ENCODE results near the gene RCAN2. TPM values are rescaled to one million over a fixed set of nuclear protein-coding genes. Genes with fewer than 3 reads are reported as not detected.

Gene RCAN2
- total RNA-seq, 1 experiment from 2014 or later, result 0.44 TPM

DNA sequence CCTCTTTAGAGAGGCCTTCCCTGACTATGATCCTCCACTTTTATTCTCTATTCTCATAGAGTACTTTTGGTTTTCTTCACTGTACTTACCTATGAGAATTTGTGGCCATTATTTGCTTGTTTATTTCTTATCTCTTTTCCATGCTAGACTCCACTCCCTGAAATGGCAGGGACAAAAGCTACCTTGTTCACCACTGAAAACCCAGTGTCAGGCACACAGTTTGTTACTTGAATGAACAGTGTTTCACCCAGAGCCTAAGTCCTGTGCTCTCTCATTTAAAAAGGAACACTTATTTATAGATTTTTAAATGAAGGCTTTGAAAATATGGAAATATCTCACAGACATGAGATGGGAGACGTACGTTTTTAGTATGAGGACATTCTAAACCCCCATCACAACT lies 272.8 kb downstream of the RCAN2 start:
- POLR2A ChIA-PET (ENCODE audit: unreplicated experiment), result no interaction called here
- H3K79me2 ChIP-seq (ENCODE audit: low read depth), result no peaks in the 10 kb centered on the region
- H2AFZ ChIP-seq, result no peak overlapping the region
- no peak for DNase-seq
- intact Hi-C loops (cut with micrococcal nuclease; ENCODE audit: unreplicated experiment), result no loop called here
- no peaks in the 10 kb centered on the region for H4K20me1 ChIP-seq (ENCODE audit: insufficient read depth)
- H3K9me3 ChIP-seq (ENCODE audit: insufficient read depth, low read depth), result no peaks in the 10 kb centered on the region
- H3K36me3 ChIP-seq (ENCODE audit: low read depth), result no peaks in the 10 kb centered on the region
- no peak overlapping the region for H3K4me3 ChIP-seq
- no peak overlapping the region for H3K27ac ChIP-seq
- H3K9me2 ChIP-seq (ENCODE audit: insufficient read depth), result no peaks in the 10 kb centered on the region; the same call in 1 of the 2 replicates
- H3F3A ChIP-seq (ENCODE audit: insufficient read depth, low read depth), result no peaks in the 10 kb centered on the region
- TF ChIP-seq EZH2 (IDR thresholded peaks at IDR 0.05; ENCODE audit: low read depth), result no peak
- TF ChIP-seq CTCF (conservative IDR thresholded peaks at IDR 0.05), result no peak
- H3K27me3 ChIP-seq (ENCODE audit: insufficient read depth, low read depth), result peaks cover 6% of the 10 kb centered on the region; the same call in 1 of the 2 replicates
- H3K4me1 ChIP-seq (replicated peaks; ENCODE audit: insufficient read depth), result no peaks in the 10 kb centered on the region
- no peak overlapping the region for H3K4me2 ChIP-seq
- CTCF ChIA-PET, result no interaction called here
- no TSS peak for BruUV-seq (replicated peaks)

DNA sequence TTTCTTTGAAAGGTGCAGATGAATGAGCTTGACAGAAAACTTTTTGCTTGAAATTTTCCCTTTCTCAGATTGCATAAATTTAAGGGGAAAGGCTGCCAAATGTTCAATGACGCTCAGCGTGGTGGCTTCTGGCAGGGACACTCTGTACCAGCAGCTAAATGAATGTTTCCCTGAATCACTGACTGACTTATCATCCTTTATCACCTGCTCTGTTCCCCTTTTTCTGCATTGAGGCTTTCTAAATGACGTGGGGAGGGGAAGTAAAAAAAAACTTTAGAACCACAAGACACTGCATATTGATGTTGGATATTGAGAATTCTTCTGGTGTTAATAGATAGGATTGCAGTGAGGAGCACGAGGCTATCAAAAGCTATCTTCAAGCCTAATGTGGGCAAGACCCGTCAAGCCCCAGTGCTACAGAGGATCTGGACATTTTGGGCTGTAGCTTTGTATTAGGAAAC lies 273.5 kb downstream of the RCAN2 start:
- ChIA-PET POLR2A (ENCODE audit: unreplicated experiment) (no interaction called here), CTCF (interaction anchor here (0.6 kb wide), 1 partner anchor 127 kb away, joined by 4 read pairs; no protein-coding TSS in a partner anchor)
- no peak for DNase-seq
- intact Hi-C loops (cut with micrococcal nuclease; ENCODE audit: unreplicated experiment), result no loop called here
- Histone ChIP-seq H3K36me3 (ENCODE audit: low read depth) (no peaks in the 10 kb centered on the region), H3K9me2 (ENCODE audit: insufficient read depth) (no peaks in the 10 kb centered on the region; the same call in 1 of the 2 replicates), H3K4me1 (replicated peaks; ENCODE audit: insufficient read depth) (no peaks in the 10 kb centered on the region), H3K27me3 (ENCODE audit: insufficient read depth, low read depth) (peaks cover 6% of the 10 kb centered on the region; the same call in 1 of the 2 replicates), H3K79me2 (ENCODE audit: low read depth) (no peaks in the 10 kb centered on the region), H3K4me2 (no peak overlapping the region), H4K20me1 (ENCODE audit: insufficient read depth) (no peaks in the 10 kb centered on the region), H3K4me3 (no peak overlapping the region), H3K9me3 (ENCODE audit: insufficient read depth, low read depth) (no peaks in the 10 kb centered on the region), H2AFZ (no peak overlapping the region), H3K27ac (no peak overlapping the region), H3F3A (ENCODE audit: insufficient read depth, low read depth) (no peaks in the 10 kb centered on the region)
- BruUV-seq (replicated peaks), result no TSS peak
- no peak for TF ChIP-seq EZH2 (IDR thresholded peaks at IDR 0.05; ENCODE audit: low read depth)
- TF ChIP-seq CTCF (conservative IDR thresholded peaks at IDR 0.05), result no peak

DNA sequence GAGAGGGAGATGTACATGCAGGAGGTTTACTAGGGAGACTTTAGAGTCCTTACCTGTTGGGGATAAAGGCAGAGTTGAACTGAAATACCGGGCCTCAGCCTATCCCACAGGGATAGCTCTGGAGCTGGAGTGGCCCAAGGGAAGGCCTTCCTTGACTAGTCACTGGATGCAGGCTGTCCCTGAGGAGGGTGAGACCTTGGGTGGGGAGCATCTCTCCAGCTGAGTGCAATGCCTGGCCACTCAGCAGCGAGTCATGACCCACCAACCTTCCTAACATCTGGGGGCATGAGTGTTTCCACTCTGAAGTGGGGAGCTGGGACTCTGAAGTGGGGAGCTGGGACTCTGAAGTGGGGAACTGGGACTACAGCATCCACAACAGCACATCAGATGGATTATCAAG lies 274.4 kb downstream of the RCAN2 start:
- no peak overlapping the region for H3K4me3 ChIP-seq
- no peaks in the 10 kb centered on the region; the same call in 1 of the 2 replicates for H3K9me2 ChIP-seq (ENCODE audit: insufficient read depth)
- H3K4me1 ChIP-seq (replicated peaks; ENCODE audit: insufficient read depth), result no peaks in the 10 kb centered on the region
- no peak overlapping the region for H2AFZ ChIP-seq
- no peaks in the 10 kb centered on the region for H3K9me3 ChIP-seq (ENCODE audit: insufficient read depth, low read depth)
- no TSS peak for BruUV-seq (replicated peaks)
- ChIA-PET CTCF (no interaction called here), POLR2A (ENCODE audit: unreplicated experiment) (no interaction called here)
- H3K79me2 ChIP-seq (ENCODE audit: low read depth), result no peaks in the 10 kb centered on the region
- no peak for DNase-seq
- H3F3A ChIP-seq (ENCODE audit: insufficient read depth, low read depth), result no peaks in the 10 kb centered on the region
- intact Hi-C loops (cut with micrococcal nuclease; ENCODE audit: unreplicated experiment), result no loop called here
- H4K20me1 ChIP-seq (ENCODE audit: insufficient read depth), result no peaks in the 10 kb centered on the region
- no peak overlapping the region for H3K27ac ChIP-seq
- no peak for TF ChIP-seq EZH2 (IDR thresholded peaks at IDR 0.05; ENCODE audit: low read depth)
- TF ChIP-seq CTCF (conservative IDR thresholded peaks at IDR 0.05), result no peak
- H3K27me3 ChIP-seq (ENCODE audit: insufficient read depth, low read depth), result peaks cover 6% of the 10 kb centered on the region; the same call in 1 of the 2 replicates
- H3K4me2 ChIP-seq, result no peak overlapping the region
- no peaks in the 10 kb centered on the region for H3K36me3 ChIP-seq (ENCODE audit: low read depth)

Data from PC-9 (cell line).